K562 (cell line): ENCODE measurements around the gene COX6A1. TPM values are rescaled to one million over a fixed set of nuclear protein-coding genes. Genes with fewer than 3 reads are reported as not detected.

ENCODE experiments used
- COPS2 ChIP-seq: fragments of 450-650 bp; conservative IDR thresholded peaks from 2 replicates; pipeline ENCODE4 v1.6.1; 2016; ENCODE audit warnings: mild to moderate bottlenecking, moderate library complexity
- ELF2 ChIP-seq: fragments of 250-450 bp; sonication (Bioruptor Pico); IDR thresholded peaks from 2 replicates; pipeline ENCODE4 v1.5.0; 2021; ENCODE audit warnings: mild to moderate bottlenecking
- GABPB1 ChIP-seq: sonication (generic); formaldehyde crosslinking; IDR thresholded peaks from 2 replicates; pipeline ENCODE4 v1.8.0; 2022; ENCODE audit warnings: mild to moderate bottlenecking, missing genetic modification reagents
- HDAC2 ChIP-seq: fragments of 450-650 bp; IDR thresholded peaks from 2 replicates; pipeline ENCODE4 v1.6.1; 2016; ENCODE audit warnings: mild to moderate bottlenecking
- HDGF ChIP-seq: fragments of 450-650 bp; IDR thresholded peaks from 2 replicates; pipeline ENCODE4 v1.6.1; 2016
- LEF1 ChIP-seq: fragments of 450-650 bp; IDR thresholded peaks from 2 replicates; pipeline ENCODE4 v1.6.1; 2016; ENCODE audit warnings: mild to moderate bottlenecking
- MAFG ChIP-seq: fragments of 450-650 bp; conservative IDR thresholded peaks from 2 replicates; pipeline ENCODE4 v1.6.1; 2016; ENCODE audit warnings: missing genetic modification characterization, missing compliant biosample characterization
- MAFK ChIP-seq: IDR thresholded peaks from 2 replicates; pipeline ENCODE4 v1.6.1; 2011; ENCODE audit warnings: low read length, improper control_type of control experiment
- MED1 ChIP-seq: sonication (generic); formaldehyde crosslinking; IDR thresholded peaks from 2 replicates; pipeline ENCODE4 v1.8.1; 2023; ENCODE audit warnings: missing genetic modification reagents, borderline replicate concordance
- POLR2H ChIP-seq: IDR thresholded peaks from 2 replicates; pipeline ENCODE4 v1.6.1; 2016; ENCODE audit warnings: missing genetic modification characterization, low read depth, mild to moderate bottlenecking, control low read depth, missing compliant biosample characterization, moderate library complexity
- RBM22 ChIP-seq: fragments of 200-400 bp; formaldehyde crosslinking; IDR thresholded peaks from 2 replicates; pipeline ENCODE4 v1.6.1; 2018; ENCODE audit warnings: low read length, low read depth; ENCODE audit not compliant: poor library complexity, severe bottlenecking
- SMAD2 ChIP-seq: fragments of 150-350 bp; IDR thresholded peaks from 2 replicates; pipeline ENCODE4 v1.6.1; 2014; ENCODE audit warnings: low read depth, mild to moderate bottlenecking, low read length
- TCF3 ChIP-seq: sonication (generic); formaldehyde crosslinking; IDR thresholded peaks from 2 replicates; pipeline ENCODE4 v1.4.0; 2020; ENCODE audit warnings: mild to moderate bottlenecking, missing genetic modification reagents
- THRAP3 ChIP-seq: fragments of 450-650 bp; IDR thresholded peaks from 2 replicates; pipeline ENCODE4 v1.6.1; 2016; ENCODE audit warnings: mild to moderate bottlenecking, inconsistent platforms, borderline replicate concordance
- ZNF133 ChIP-seq: fragments of 250-450 bp; sonication (Bioruptor Pico); IDR thresholded peaks from 2 replicates; pipeline ENCODE4 v1.4.0; 2020; ENCODE audit warnings: mild to moderate bottlenecking
- ZNF740 ChIP-seq, 3 experiments: fragments of 200-800 bp in 1 of 3; sonication (Bioruptor generic) in 1 of 3; sonication (generic) in 1 of 3; formaldehyde crosslinking in 1 of 3; IDR thresholded peaks; 2 replicates each; pipeline versions ENCODE4 v1.6.1 to v1.8.0; 2016 to 2022; ENCODE audit warnings: mild to moderate bottlenecking in 2 of 3, missing compliant biosample characterization in 2 of 3, missing genetic modification characterization in 2 of 3, missing genetic modification reagents in 1 of 3
- polyA plus RNA-seq, 8 experiments: library from polyadenylated mRNA; depleted of rRNA in 4 of 8; stranded (reverse) in 5 of 8; unstranded in 3 of 8; fragments of >200 nt; fragmentation: Nextera tagmentation in 2 of 8; fragmentation: Illumina TruSeq in 1 of 8; extraction: Ambion mirVana in 2 of 8; extraction: Trizol in 1 of 8; gene quantifications; 2 replicates each; pipeline versions ENCODE4 v1.2.1 to v1.2.3, GENCODE V29; 2011 to 2014; ENCODE audit warnings: inconsistent platforms in 1 of 8, missing spikeins in 1 of 8
- total RNA-seq, 7 experiments: library from RNA; depleted of rRNA in 6 of 7; stranded (reverse); fragments of >200 nt in 6 of 7; fragmentation: Illumina TruSeq in 2 of 7; extraction: Trizol in 2 of 7; gene quantifications; 2 replicates each; pipeline versions ENCODE4 v1.2.1 to v1.2.3, GENCODE V29; 2011 to 2021; ENCODE audit warnings: low replicate concordance in 1 of 7
- TF ChIP-seq, protein P1 (sequence below): fragments of 450-650 bp; IDR thresholded peaks from 2 replicates; pipeline ENCODE4 v1.6.1; 2016; ENCODE audit warnings: mild to moderate bottlenecking, moderate library complexity

Gene COX6A1
- total and polyA plus RNA-seq, 9 of the 15 experiments (the other 6 are each of a cell fraction or from before 2014, with no cell fraction given) = 414 to 4,142 (median 931) TPM

GRCh38 chr12:120469450-120470149, 31.7 kb downstream of the COX6A1 start, which contains the start of gene SRSF9 (continued):
- peak; percentile 72 for TF ChIP-seq GABPB1 (CRISPR knock-in tag)
- no peak for TF ChIP-seq SMAD2
- TF ChIP-seq ELF2 (CRISPR knock-in tag) = peak; percentile 78
- TF ChIP-seq MAFG = no peak
- peak; percentile 41; the same call in 1 of the 2 replicates for TF ChIP-seq HDAC2
- TF ChIP-seq MAFK = no peak
- TF ChIP-seq LEF1 = no peak
- no peak for TF ChIP-seq THRAP3
- TF ChIP-seq RBM22 = no peak
- no peak for TF ChIP-seq MED1 (CRISPR knock-in tag)
- TF ChIP-seq HDGF = no peak
- TF ChIP-seq POLR2H (tag) = peak; percentile 73
- peak; percentile 23; the same call in 1 of the 2 replicates for TF ChIP-seq TCF3 (CRISPR knock-in tag)
- 0 out of 2 replicates have a peak, but pooled peaks have one; percentile 12 for TF ChIP-seq ZNF133
- TF ChIP-seq, protein P1, sequence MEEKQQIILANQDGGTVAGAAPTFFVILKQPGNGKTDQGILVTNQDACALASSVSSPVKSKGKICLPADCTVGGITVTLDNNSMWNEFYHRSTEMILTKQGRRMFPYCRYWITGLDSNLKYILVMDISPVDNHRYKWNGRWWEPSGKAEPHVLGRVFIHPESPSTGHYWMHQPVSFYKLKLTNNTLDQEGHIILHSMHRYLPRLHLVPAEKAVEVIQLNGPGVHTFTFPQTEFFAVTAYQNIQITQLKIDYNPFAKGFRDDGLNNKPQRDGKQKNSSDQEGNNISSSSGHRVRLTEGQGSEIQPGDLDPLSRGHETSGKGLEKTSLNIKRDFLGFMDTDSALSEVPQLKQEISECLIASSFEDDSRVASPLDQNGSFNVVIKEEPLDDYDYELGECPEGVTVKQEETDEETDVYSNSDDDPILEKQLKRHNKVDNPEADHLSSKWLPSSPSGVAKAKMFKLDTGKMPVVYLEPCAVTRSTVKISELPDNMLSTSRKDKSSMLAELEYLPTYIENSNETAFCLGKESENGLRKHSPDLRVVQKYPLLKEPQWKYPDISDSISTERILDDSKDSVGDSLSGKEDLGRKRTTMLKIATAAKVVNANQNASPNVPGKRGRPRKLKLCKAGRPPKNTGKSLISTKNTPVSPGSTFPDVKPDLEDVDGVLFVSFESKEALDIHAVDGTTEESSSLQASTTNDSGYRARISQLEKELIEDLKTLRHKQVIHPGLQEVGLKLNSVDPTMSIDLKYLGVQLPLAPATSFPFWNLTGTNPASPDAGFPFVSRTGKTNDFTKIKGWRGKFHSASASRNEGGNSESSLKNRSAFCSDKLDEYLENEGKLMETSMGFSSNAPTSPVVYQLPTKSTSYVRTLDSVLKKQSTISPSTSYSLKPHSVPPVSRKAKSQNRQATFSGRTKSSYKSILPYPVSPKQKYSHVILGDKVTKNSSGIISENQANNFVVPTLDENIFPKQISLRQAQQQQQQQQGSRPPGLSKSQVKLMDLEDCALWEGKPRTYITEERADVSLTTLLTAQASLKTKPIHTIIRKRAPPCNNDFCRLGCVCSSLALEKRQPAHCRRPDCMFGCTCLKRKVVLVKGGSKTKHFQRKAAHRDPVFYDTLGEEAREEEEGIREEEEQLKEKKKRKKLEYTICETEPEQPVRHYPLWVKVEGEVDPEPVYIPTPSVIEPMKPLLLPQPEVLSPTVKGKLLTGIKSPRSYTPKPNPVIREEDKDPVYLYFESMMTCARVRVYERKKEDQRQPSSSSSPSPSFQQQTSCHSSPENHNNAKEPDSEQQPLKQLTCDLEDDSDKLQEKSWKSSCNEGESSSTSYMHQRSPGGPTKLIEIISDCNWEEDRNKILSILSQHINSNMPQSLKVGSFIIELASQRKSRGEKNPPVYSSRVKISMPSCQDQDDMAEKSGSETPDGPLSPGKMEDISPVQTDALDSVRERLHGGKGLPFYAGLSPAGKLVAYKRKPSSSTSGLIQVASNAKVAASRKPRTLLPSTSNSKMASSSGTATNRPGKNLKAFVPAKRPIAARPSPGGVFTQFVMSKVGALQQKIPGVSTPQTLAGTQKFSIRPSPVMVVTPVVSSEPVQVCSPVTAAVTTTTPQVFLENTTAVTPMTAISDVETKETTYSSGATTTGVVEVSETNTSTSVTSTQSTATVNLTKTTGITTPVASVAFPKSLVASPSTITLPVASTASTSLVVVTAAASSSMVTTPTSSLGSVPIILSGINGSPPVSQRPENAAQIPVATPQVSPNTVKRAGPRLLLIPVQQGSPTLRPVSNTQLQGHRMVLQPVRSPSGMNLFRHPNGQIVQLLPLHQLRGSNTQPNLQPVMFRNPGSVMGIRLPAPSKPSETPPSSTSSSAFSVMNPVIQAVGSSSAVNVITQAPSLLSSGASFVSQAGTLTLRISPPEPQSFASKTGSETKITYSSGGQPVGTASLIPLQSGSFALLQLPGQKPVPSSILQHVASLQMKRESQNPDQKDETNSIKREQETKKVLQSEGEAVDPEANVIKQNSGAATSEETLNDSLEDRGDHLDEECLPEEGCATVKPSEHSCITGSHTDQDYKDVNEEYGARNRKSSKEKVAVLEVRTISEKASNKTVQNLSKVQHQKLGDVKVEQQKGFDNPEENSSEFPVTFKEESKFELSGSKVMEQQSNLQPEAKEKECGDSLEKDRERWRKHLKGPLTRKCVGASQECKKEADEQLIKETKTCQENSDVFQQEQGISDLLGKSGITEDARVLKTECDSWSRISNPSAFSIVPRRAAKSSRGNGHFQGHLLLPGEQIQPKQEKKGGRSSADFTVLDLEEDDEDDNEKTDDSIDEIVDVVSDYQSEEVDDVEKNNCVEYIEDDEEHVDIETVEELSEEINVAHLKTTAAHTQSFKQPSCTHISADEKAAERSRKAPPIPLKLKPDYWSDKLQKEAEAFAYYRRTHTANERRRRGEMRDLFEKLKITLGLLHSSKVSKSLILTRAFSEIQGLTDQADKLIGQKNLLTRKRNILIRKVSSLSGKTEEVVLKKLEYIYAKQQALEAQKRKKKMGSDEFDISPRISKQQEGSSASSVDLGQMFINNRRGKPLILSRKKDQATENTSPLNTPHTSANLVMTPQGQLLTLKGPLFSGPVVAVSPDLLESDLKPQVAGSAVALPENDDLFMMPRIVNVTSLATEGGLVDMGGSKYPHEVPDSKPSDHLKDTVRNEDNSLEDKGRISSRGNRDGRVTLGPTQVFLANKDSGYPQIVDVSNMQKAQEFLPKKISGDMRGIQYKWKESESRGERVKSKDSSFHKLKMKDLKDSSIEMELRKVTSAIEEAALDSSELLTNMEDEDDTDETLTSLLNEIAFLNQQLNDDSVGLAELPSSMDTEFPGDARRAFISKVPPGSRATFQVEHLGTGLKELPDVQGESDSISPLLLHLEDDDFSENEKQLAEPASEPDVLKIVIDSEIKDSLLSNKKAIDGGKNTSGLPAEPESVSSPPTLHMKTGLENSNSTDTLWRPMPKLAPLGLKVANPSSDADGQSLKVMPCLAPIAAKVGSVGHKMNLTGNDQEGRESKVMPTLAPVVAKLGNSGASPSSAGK = peak; percentile 60
- TF ChIP-seq ZNF740 (CRISPR knock-in tag; IDR thresholded peaks at IDR 0.05) = no peak
- TF ChIP-seq ZNF740 (tag; IDR thresholded peaks at IDR 0.05) = peak in 1 of 2 experiments; percentile 58; a peak in 1 of 4 replicates
- no peak for TF ChIP-seq COPS2
